Dedifferentiated amniotic fluid mesenchymal stem cell (primary cell): Measurements from ENCODE around the gene GNG2.
A peak's percentile ranks its signal among the peaks of the same experiment; 100 is the strongest.

Source experiments
- DNase-seq: peaks from one replicate; pipeline ENCODE4 v3.0.0-alpha.2; 2016; ENCODE audit errors: extremely low spot score

Gene GNG2

DNA sequence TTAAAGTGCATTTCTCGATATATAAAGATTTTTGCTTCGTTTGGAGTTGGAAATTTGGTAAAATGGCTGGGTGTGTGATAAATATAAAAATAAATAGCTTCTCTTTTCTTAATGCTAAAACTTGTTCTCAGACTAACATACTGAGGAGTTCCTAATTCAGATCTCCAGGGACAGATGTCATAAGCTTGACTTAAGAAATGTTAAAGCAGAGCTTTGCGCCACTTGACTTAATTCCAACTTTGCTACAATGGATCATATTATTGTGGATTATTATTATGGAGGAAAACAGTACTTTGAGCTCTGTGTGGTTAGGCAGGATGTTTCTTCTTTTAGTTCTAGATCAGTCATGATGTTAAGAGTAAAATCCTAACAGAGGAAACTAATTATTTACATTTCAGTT lies 33.8 kb downstream of the GNG2 start:
- DNase-seq = no peak

DNA sequence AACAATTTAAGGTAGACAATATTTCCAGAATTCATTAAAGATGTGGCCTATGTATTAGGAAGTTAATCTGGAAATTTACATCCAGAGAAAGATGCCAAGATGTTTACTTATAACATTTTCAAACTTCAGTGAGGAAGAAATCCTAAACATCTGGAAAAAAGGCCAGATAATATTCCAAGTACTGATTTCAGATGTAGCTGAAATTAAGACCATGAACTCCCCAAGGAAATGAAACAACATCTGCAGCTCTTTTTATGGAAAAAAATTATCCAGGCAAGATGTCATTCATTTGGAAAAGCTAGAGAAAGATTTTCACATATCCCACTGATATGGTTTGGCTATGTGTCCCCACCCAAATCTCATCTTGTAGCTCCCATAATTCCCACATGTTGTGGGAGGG lies 35.0 kb downstream of the GNG2 start:
- DNase-seq = no peak

GRCh38 chr14:51897791-51898355 lies 37.5 kb downstream of the GNG2 start:
- no peak for DNase-seq

DNA sequence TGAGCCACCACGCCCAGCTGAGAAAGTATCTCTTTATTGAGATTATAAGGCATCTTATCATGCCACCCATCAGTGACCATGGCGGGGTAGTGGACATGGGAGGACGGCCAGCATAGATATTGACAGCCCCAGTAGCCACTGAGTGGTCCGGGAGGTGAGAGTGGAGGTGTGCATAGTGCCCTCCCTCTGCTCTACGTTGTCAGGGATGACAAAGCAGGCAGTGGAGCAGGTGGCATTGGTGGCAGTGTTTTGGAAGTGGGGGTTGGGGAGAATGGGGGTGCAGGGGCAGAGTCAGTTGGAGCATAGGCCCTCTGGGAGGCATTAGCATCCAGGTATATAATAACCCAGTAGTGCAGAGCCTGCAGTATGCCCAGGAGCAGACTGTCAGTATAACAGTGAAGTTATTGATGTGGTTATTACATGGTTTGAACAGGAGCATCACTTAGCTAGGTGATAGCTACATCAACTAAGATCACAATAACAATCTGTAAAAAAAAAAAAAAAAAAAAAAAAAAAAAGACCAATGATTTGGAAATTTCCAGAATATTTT lies 41.1 kb downstream of the GNG2 start:
- DNase-seq = no peak

- peak; percentile 43 for DNase-seq
These were observed 45.3 kb downstream of the GNG2 start for GRCh38 chr14:51905656-51906121.

DNA sequence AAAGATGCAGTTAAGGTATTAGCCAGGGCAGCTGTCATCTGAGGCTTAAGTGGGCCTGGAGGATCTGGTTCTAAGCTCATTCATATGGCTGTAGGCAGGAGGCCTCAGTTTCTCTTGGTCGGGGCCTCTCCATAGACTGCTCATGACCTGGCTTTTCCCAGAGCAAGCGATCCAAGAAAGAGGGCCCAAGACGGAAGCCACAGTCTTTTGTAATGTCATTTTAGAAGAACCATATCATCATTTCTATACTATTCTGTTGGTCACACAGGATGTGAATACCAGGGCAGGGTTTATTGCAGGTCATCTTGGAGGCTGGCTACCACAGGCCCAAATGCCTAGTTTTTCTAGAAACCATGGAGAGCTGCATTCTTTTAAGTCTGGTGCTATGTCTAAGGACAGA lies 47.7 kb downstream of the GNG2 start:
- no peak for DNase-seq

DNA sequence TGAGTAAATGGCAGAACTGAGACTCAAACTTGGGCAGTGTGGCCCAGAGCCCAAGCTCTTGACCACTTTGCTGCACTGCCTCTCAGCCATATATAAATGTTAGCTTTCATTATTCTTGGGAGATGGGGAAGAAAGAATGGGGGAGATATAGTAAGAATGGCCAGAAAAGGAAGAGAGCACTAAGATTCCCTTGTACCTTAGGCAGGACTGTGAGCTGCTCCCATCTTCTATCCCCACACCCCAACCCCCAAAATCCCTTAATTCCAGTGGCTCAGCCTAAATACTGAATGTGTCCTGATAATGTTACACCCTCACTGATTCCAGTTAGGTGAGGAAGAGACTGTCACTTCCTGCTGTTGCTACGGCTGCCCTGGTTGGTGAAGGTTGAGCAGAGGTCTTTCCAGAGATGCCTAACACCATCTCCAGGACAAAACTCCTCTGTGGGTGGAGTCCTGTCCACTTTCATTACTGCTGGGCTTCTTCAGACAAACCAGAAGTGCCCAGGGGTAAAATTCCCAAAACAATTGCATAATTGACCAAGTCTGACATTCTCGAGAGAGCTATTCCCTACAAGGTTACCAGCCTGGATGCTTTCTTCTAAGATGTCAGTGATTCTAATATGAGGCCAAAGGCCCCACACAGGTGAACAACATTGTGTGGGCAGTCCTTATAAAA lies 51.8 kb downstream of the GNG2 start:
- DNase-seq = peak; percentile 45

- no peak for DNase-seq
These were observed 53.9 kb downstream of the GNG2 start for GRCh38 chr14:51914310-51914709.

- no peak for DNase-seq
These were observed 56.8 kb downstream of the GNG2 start for GRCh38 chr14:51917193-51917592.

DNA sequence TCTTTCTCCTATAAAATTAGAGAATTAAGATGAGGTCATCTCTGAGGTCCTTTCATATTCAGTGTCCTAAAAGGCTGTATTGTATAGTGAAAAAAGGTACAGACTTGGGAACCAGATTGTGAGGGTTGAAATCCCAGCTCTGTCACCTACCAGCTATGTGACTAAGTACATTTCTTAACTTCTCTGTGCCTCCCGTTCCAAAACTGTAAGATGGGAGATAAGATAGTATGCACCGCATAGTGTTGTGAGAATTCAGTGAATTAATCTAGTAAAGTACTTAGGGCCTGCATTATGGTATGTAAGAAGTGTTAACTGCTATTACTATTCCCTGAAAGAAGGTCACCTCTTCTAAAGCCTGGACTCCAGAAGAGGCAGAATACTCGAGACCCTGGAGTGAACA lies 60.6 kb downstream of the GNG2 start:
- DNase-seq = no peak

GRCh38 chr14:51922624-51923023 lies 62.2 kb downstream of the GNG2 start:
- no peak for DNase-seq

DNA sequence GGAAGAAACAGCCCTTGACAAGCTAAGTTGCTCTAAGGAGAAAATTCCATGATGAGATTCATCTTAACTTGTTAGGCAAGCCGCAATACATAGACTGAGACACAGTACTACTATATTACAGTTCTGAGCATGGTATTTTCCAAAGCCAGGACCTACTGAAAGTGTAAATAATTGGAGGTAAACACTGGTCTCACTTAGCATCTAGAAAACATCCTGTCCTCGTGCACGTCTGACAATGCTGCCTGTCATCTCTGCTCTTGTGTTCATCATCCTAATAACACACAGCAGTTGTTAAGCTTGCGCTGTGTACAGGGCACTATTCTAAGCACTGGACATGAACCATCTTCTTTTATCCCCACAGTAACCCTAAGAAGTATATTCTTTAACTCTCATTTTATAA lies 64.2 kb downstream of the GNG2 start:
- DNase-seq = no peak

DNA sequence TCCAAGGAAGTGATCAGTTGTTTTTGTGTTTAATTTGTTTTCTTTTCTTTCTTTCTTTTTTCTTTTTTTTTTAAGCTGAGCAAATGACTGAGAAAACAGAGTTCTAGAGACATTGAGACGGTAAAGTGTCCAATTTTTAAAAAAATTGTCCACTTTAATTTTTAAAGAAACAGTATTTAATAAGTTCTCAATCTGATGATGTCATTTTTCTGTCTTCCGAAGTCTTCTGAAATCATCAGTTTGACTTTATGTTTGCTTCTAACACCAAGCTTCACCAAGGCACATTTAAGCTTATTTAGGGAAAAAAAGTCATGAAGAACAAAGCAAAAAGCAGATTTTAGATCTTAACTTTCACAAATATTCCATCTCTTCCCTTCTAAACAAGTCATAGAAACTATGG lies 65.6 kb downstream of the GNG2 start:
- DNase-seq = no peak

DNA sequence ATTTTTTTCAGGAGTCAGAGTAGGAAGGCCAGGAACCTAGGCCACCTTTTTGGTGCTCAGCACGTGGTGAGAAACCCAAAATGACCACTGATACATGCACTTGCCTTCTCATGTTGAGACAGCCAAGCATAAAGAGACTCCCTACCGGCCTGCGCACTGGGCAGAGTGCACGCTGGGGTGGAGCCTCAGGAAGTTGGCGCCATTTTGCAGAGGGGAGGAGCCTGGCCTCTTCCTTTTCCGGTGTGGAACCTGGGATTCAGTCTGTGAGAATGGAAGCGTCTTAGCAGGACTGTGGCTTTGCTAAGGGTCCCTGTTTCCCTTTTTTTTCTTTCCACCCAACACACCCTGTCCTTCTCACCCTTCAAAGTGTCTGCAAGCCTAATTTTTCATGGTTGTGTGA lies 66.0 kb downstream of the GNG2 start:
- DNase-seq = no peak

GRCh38 chr14:51928568-51928967 lies 68.2 kb downstream of the GNG2 start:
- no peak for DNase-seq

- no peak for DNase-seq
These were observed 68.8 kb downstream of the GNG2 start for GRCh38 chr14:51929166-51929565.

DNA sequence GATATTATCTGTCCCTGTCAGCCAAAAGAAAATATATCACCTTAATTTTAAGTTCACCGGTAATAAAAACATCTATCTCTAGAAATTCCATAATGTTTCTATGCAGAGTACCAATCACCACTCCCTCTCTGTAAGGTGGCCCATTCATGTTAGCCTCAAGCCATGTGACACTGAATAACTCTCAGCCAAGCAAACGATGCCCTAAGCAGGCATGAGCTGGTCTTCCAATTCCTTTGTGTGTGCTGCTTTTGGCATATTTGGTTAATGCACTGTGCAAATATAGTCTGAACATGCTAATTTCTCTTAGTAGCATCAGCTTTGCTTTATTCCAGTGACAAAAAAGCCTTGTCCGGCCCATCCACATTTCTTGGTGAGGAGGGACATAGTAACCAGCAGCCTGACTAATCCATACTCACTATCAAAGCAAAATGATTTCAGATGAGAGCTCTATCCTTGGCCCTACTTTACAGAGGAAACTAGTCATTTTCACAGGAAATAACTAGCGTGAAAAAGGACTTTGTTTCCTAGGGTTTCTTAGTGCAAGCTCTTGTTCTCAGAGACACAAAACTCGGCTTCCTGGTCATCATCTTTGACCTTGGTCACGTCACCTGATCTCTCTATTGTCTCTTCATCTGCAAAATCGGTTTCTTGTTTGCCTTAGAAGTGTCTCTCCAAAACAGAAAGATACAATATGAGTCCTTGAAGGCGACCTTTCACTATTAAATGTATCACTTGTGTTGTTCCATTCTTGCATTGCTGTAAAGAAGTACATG lies 69.7 kb downstream of the GNG2 start:
- DNase-seq = no peak

DNA sequence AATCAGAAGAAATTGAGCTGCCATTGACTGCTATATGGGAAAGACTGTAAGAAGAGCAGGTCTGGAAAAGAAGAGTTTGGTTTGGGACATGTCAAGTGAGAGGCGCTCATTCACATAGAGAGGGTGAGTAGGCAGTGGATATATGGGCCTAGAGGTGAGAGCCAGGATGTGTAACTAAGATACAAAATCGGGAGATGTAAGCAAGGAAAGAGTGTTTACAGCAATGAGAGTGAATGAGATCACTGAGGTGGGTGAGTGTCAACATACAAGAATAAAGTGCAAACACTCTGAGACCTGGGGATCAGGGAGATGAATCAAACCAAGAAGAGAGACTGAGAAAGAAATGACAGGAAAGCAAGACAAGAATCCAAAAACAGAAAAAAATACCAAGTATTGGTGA lies 70.9 kb downstream of the GNG2 start:
- DNase-seq = no peak

- no peak for DNase-seq
These were observed 72.8 kb downstream of the GNG2 start for GRCh38 chr14:51933191-51933590.

DNA sequence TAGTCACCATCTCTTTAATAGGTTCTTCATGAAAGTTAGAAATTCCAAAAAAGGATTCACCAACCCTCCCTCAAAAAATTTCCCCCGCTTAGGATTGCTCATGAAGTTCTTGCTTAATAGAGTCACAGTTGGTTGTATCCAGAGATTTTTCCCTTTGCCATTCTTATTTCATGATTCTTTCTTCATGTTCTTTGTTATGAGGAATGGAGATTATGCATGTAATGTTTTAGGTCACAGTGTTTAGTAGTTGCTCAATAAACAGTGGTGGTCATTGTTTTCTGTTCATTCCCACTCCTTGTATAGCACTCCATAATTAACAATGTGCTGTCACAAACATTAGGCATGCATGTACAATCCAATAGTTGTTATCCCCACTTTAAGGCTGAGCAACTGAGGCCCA lies 77.7 kb downstream of the GNG2 start:
- no peak for DNase-seq

DNA sequence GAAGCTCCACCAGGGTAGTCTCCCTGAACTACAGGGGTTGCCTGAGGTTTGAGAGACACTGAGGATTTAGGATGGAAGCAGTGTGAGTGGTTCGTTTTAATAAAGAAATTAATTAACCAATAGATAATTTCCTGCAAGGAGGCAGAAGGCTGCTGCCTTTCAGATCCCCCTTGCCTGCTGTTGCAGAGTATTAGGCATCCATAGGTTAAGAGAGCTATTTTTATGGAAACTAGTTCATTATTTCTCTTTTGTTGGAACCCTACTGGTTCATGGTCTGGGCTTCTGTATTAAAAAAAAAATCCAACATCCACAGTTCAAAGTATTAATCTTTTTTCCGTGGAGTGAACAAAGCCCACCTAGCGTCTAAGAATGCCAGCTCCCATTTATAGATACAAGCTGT lies 78.4 kb downstream of the GNG2 start:
- DNase-seq = no peak

DNA sequence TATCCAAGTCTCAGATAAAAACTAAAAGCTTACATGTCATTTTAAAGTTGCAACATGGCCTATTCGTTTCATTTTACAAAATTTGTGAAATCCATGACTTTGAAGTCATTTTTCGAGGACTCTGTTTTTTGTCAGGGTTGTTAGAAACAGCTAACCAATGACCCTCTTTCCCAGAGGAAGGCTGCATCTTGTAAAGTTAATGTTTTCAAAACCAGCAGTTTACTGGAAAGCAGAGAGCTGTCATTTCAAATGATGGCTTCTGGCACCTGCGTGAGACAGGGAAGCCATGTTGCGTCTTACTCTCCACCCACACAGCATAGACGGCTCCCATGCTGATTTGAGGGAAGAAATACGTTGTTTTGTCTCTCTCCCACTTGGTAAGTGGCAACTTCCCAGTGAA lies 78.8 kb downstream of the GNG2 start:
- DNase-seq = no peak

- no peak for DNase-seq
These were observed 79.4 kb downstream of the GNG2 start for GRCh38 chr14:51939755-51940301.
